GM19397 (cell line): Measurements from ENCODE around the gene SALL2.

Experiments used
- ATAC-seq: cut with Tn5 transposase; IDR thresholded peaks from one replicate; pipeline ENCODE4 v1.9.1; 2021; ENCODE audit warnings: mild to moderate bottlenecking, moderate library complexity; ENCODE audit not compliant: unreplicated experiment

Gene SALL2

GRCh38 chr14:21528381-21529348, 2.5 kb upstream of the SALL2 start:
- no peak for ATAC-seq

DNA sequence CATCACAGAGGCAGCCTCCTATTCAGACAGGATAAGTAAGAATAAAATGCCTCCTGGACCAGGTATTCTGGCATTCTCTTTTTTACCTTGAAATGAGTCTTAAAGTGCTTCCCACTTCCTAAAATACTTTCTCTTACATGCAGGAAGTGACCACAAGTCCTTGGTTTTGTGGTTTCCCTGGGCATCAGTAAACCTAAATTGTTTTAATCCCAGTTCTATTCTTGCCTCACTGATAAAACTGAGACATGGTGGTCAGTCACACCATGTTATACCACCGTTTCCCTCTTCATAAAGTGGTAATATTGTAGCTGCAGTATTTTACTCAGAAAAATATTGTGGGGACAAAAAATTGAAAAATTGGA, 1.2 kb upstream of the SALL2 start:
- ATAC-seq: no peak

GRCh38 chr14:21526672-21527317, 649 bp upstream of the SALL2 start:
- ATAC-seq: no peak

DNA sequence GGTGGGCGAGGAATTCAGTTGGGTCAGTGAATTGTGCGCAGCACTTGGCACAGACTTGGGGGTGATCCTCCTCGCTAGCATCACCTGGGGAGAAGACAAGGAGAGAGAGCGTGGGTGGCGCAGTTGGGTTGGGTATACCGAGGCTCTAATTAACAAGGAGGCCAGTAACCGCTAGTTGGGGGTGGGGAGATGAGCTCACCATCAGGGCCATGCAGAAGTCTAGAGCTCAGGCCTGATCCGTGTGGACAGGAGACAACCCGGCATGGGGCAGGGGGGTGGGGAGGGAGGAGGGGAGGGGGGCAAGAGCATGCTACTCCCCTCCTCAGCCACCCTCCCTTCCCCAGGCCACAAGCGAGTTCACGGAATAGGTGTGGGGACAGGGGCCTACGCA, 580 bp downstream of the SALL2 start:
- ATAC-seq: no peak

DNA sequence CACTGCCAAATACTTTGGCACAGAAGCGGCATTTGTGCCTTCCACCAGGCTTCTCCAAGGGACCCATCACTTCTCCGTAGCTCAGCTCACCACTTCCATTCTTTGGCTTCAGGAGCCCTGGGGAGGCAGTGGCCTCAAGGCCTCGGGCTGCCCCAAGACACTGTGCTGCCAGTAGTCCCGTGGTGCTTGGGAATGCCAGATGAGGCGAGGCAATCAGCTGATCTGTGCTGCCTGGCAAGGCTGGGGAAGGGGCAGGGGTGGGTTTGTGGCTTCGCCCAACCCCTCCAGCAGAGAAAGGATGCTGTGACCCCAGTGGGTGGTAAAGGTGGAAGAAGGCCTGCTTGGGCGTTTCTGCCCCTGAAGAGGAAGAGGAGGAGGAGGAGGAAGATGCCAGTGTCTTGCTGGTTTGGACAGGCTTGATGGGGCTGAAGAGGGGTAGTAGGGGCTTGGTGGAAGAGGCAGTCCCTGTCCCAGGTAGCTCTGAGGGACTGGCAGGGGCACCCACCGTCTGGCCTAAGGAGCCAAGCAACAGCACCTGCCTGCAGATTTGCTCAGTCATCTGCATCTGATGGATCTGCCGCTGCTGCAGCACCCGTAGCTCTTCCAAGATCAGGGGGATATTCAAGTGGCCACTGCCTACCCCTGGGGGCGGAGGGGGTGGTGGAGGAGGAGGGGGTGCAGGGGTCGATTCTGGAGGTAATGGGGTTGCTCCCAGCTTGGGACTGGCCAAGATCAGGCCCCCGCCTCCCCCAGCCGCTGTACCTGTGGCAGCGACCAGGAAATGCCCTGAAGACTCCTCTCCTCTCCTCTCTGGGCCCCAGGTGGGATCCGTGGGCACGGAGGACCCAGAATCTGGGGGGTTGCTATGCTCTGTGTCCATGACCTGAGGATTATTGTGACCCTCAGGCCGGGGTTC, 1.3 kb downstream of the SALL2 start:
- no peak for ATAC-seq

- ATAC-seq: no peak
These were observed 2.9 kb downstream of the SALL2 start for GRCh38 chr14:21523203-21523602.

DNA sequence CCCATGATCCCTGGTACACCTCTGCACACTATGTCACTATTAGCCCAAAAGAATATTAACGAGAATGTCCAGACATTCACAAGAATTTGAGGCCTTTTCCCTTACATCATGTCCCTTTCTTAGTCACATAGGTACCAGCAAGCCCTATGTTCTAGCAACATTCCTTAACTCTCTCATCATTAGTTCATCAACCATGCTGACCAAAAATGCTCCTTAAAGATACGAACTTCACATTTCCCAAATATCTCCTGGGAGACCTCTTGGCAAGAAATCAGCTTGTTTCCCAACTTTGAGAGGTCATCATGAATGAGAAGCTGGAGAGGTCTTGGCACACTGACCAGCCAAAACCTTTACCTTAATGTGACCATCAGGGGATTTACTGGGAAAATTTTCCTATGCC, 4.6 kb downstream of the SALL2 start:
- ATAC-seq: no peak

GRCh38 chr14:21520767-21521166, 5.4 kb downstream of the SALL2 start:
- no peak for ATAC-seq

- ATAC-seq: no peak
These were observed 7.4 kb downstream of the SALL2 start for GRCh38 chr14:21518725-21519124.

DNA sequence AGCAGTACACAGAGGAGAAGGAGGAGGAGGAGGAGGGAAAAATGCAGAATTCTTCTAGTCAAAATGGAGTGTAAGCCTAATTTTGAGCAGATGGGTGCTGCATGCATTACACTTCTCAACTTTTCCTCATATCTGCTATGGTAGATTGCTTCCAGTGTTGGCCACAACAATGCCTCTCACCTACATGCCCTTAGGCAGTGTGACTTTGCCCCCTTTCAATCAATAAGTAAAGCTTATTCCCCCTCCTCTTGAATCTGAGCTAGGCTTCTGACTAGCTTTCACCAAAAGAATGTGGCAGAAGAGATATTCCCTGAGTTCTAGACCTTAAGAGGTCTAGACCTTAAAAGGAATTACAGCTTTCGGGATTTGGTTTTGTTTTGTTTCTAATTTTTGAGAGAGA, 11.8 kb downstream of the SALL2 start:
- no peak for ATAC-seq

DNA sequence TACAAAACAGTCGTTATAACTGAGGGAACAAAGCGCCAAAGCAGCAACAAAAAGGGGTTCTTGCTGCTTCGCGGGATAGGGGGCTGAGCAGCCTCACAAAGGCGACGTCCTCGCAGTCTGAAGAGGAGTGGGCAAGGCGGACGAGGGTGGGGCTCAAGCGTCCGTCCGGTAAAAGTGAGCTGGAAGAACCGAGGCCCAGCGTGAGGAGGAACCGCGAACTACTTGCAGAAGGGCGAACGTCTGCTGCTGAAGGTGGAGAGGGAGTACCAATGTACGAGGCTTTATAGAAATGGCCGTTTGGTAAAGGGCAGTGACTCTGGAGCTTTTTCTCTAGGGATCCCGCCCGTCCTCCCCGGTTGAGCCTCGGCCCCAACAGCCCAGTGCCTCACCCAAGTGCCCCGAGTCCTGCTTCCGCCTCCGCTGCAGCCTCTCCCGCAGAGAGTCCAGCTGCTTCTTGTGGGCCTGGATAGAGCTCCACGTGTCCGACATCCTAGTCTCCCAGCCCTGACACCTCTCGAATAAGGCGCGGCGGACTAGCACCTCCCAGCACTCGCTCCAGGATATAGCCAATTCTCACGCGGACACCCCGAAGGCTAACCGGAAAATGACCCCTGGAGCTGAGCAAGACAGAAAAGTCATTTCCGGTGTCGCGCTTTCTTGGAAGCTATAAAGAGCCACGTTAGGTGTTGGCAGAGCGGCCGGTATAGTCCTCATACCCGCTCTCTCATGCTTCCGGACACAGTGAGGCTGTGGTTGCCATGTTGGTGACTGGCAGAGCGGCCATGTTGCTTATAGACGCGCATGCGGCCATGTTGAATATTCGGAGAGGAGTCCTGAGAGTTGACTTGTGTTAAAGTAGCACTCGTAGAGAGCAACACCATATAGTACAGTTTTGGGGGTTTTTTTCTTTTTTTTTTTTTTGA, 15.2 kb downstream of the SALL2 start, which contains the start of gene METTL3:
Gene METTL3 (minus strand): TSS at position 606 of the 923 bp plus-strand sequence. CDS start 117 bp downstream, at position 489.
- ATAC-seq: peak; percentile 97

GRCh38 chr14:21509432-21510143, 16.6 kb downstream of the SALL2 start:
- no peak for ATAC-seq

DNA sequence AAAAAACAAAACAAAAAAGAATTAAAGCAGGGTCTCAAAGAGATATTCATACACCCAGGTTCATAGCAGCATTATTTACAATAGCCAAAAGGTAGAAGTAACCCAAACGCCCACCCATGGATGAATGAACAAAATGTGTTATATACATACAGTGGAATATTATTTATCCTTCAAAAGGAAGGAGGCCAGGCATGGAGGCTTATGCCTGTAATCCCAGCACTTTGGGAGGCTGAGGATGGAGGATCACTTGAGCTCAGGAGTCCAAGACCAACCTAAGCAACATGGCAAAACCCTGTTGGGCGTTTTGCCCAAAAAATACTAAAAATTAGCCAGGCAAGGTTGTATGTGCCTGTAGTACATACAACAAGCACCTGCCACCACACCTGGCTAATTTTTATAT, 19.6 kb downstream of the SALL2 start:
- ATAC-seq: no peak

DNA sequence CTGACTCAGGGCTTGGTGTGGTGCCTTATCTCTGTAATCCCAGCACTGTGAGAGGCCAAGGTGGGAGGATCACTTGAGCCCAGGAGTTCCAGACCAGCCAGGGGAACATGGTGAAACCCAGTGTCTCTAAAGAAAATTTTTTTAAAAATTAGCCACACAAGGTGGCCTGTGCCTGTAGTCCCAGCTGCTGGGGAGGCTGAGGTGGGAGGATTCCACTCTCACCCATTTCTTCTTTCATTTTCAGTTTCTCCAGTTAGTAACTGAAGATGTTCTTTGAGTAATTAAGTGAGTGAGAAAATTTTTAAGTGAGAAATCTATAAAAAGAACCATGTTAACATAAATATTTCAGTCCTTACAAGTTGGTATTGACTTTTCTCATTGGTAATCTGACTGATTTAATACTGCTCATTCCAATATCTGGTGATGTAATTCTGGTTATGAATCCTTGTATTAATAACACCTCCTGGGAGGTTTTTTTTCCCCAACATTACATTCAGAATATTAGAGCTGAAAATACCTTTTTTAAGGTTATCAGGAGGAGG, 21.1 kb downstream of the SALL2 start:
- ATAC-seq: peak; percentile 57

GRCh38 chr14:21503376-21503775, 22.8 kb downstream of the SALL2 start:
- ATAC-seq: no peak

GRCh38 chr14:21501568-21501967, 24.6 kb downstream of the SALL2 start:
- ATAC-seq: no peak

GRCh38 chr14:21498540-21499526, 27.3 kb downstream of the SALL2 start:
- no peak for ATAC-seq

DNA sequence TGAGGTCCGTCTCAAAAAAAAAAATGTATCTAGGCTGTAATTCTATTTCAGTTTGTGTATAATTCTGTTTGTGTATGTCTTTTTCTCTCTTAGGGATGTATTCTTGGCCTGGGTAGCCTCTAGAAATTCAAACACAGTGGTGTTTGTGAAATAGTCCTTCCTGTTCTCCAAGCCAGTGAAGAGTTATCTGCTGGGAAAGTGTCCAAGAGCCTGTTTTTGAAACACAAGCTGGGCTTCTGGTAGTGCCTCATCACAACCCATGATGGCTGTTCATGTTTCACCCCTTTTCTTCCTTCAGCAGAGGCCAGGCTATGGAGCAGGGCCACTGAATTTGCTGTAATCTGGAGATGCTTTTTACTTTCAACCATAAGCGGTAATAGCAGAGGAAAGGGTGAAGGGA, 29.7 kb downstream of the SALL2 start:
- no peak for ATAC-seq
